Measurements from ENCODE around the gene VWF. TPM values are rescaled to one million over a fixed set of nuclear protein-coding genes. Genes with fewer than 3 reads are reported as not detected.

Gene VWF
- total and polyA plus RNA-seq, 10 of the 15 experiments (the other 5 are each of a cell fraction or from before 2014, with no cell fraction given) = 0.08 to 0.23 TPM; not detected in 8

- in situ Hi-C loops (cut with MboI) = no loop called here
- ChIA-PET POLR2A (no interaction called here), RAD21 (ENCODE audit: unreplicated experiment) (no interaction called here), CTCF (interaction anchor here (0.6 to 2.4 kb wide), 6 partner anchors 12 to 73 kb away, joined by 3 to 10 read pairs (median 6); no protein-coding TSS in a partner anchor), SMC1A (ENCODE audit: uncharacterized antibody, unreplicated experiment) (interaction anchor here (1.6 kb wide), 1 partner anchor 24 kb away, joined by 4 read pairs; no protein-coding TSS in a partner anchor)
- no peaks in the 10 kb centered on the region for H3K36me3 ChIP-seq (ENCODE audit: control insufficient read depth in 2 of 2, insufficient read depth in 2 of 2, low read length in 1 of 2)
- H3K4me2 ChIP-seq (ENCODE audit: control insufficient read depth, insufficient read depth) = no peak overlapping the region
- H3K79me2 ChIP-seq (ENCODE audit: control insufficient read depth, insufficient read depth, low read length) = no peaks in the 10 kb centered on the region
- intact Hi-C loops (cut with micrococcal nuclease; ENCODE audit: unreplicated experiment) = loop anchor here (5.0 kb wide), 1 partner anchor 72 kb away; no protein-coding TSS in a partner anchor
- no peak overlapping the region for H3K9ac ChIP-seq (ENCODE audit: control insufficient read depth, insufficient read depth, low read length)
- H2AFZ ChIP-seq (ENCODE audit: control insufficient read depth, low read depth, low read length) = no peak overlapping the region
- DNase-seq (ENCODE audit: low read depth, low spot score) = no peak
- ATAC-seq = no peak
- WGBS (ENCODE audit: insufficient coverage, insufficient replicate concordance, low lambda C conversion rate, missing lambda C conversion rate) = 44% methylated on average over 23 of the region's 24 CpGs
- no peaks in the 10 kb centered on the region for H3K4me1 ChIP-seq (ENCODE audit: control insufficient read depth, insufficient read depth, low read length)
- no peaks in the 10 kb centered on the region for H4K20me1 ChIP-seq (ENCODE audit: control insufficient read depth, insufficient read depth)
- H3K27ac ChIP-seq (ENCODE audit: control insufficient read depth, insufficient read depth) = no peak overlapping the region
- no TSS peak for BruUV-seq (replicated peaks)
- H3K27me3 ChIP-seq (replicated peaks in 1 of 2; ENCODE audit: control insufficient read depth in 2 of 2, insufficient read depth in 2 of 2, low read length in 1 of 2) = peaks cover 0 to 3% of the 10 kb centered on the region in 2 experiments; a peak in 3 of 4 replicates
- H3K4me3 ChIP-seq = no peak overlapping the region
- no peak for FAIRE-seq
- no peaks in the 10 kb centered on the region for H3K9me3 ChIP-seq (replicated peaks; ENCODE audit: control insufficient read depth, insufficient read depth, low read length)
- TF ChIP-seq NFYA (IDR thresholded peaks at IDR 0.05; ENCODE audit: borderline replicate concordance, low read depth, low read length) (no peak), SMAD5 (IDR thresholded peaks at IDR 0.05; ENCODE audit: low read depth) (no peak), MTA3 (IDR thresholded peaks at IDR 0.05; ENCODE audit: borderline replicate concordance, low read length) (no peak), NRF1 (conservative IDR thresholded peaks at IDR 0.05; ENCODE audit: low read depth, low read length) (no peak), CHD2 (IDR thresholded peaks at IDR 0.05; ENCODE audit: borderline replicate concordance, low read depth, low read length) (no peak), RAD51 (IDR thresholded peaks at IDR 0.05) (no peak), TCF12 (IDR thresholded peaks at IDR 0.05; ENCODE audit: low read depth, low read length) (no peak), ZBTB4 (CRISPR knock-in tag; IDR thresholded peaks at IDR 0.05) (no peak), BCL3 (IDR thresholded peaks at IDR 0.05; ENCODE audit: borderline replicate concordance, insufficient read depth, low read depth, low read length, poor library complexity, severe bottlenecking) (no peak), GATAD2B (conservative IDR thresholded peaks at IDR 0.05; ENCODE audit: low read depth) (no peak), ATF2 (IDR thresholded peaks at IDR 0.05; ENCODE audit: low read length) (no peak), SREBF1 (IDR thresholded peaks at IDR 0.05; ENCODE audit: low read length) (no peak), NFIC (IDR thresholded peaks at IDR 0.05; ENCODE audit: low read depth, low read length) (no peak), CBX3 (IDR thresholded peaks at IDR 0.05; ENCODE audit: borderline replicate concordance, low read depth) (no peak), SRF (IDR thresholded peaks at IDR 0.05; ENCODE audit: low read depth in 2 of 2, low read length in 2 of 2) (no peak), MYB (IDR thresholded peaks at IDR 0.05; ENCODE audit: borderline replicate concordance, low read depth, low read length) (no peak), KLF5 (IDR thresholded peaks at IDR 0.05; ENCODE audit: partially characterized antibody) (no peak)
Measured at GRCh38 chr12:5964913-5965900, 159.3 kb downstream of the VWF start.
